ENCODE results near the gene LSM14B.

Gene LSM14B

GRCh38 chr20:62085206-62085605, 37.1 kb upstream of the LSM14B start:
- DNase-seq (ENCODE audit: extremely low spot score) = no peak
- TF ChIP-seq CTCF (IDR thresholded peaks at IDR 0.05; ENCODE audit: control extremely low read depth, extremely low read depth, low read depth, missing control alignments) = no peak
- POLR2A ChIA-PET = no interaction called here
- CTCF ChIA-PET = no interaction called here

GRCh38 chr20:62087227-62087626, 35.0 kb upstream of the LSM14B start:
- POLR2A ChIA-PET = no interaction called here
- CTCF ChIA-PET = no interaction called here
- no peak for TF ChIP-seq CTCF (IDR thresholded peaks at IDR 0.05; ENCODE audit: control extremely low read depth, extremely low read depth, low read depth, missing control alignments)
- no peak for DNase-seq (ENCODE audit: extremely low spot score)

- POLR2A ChIA-PET = no interaction called here
- TF ChIP-seq CTCF (IDR thresholded peaks at IDR 0.05; ENCODE audit: control extremely low read depth, extremely low read depth, low read depth, missing control alignments) = no peak
- CTCF ChIA-PET = no interaction called here
- DNase-seq (ENCODE audit: extremely low spot score) = no peak
These were observed 34.6 kb upstream of the LSM14B start for GRCh38 chr20:62087632-62088031.

GRCh38 chr20:62088258-62089127, 33.8 kb upstream of the LSM14B start:
- ChIA-PET POLR2A (no interaction called here), CTCF (interaction anchor here (0.8 to 1.4 kb wide), 2 partner anchors 15 to 17 kb away, joined by 3 read pairs; no protein-coding TSS in a partner anchor)
- DNase-seq (ENCODE audit: extremely low spot score) = no peak
- TF ChIP-seq CTCF (IDR thresholded peaks at IDR 0.05; ENCODE audit: control extremely low read depth, extremely low read depth, low read depth, missing control alignments) = no peak

- TF ChIP-seq CTCF (IDR thresholded peaks at IDR 0.05; ENCODE audit: control extremely low read depth, extremely low read depth, low read depth, missing control alignments) = no peak
- POLR2A ChIA-PET = interaction anchor here (1.3 kb wide), 1 partner anchor 23 kb away, joined by 3 read pairs; the partner anchor contains the start of gene TAF4
- DNase-seq (ENCODE audit: extremely low spot score) = no peak
- CTCF ChIA-PET = interaction anchor here (0.7 to 1.4 kb wide), 4 partner anchors 12 to 84 kb away, joined by 3 to 4 read pairs (median 3); no protein-coding TSS in a partner anchor
These were observed 32.9 kb upstream of the LSM14B start for GRCh38 chr20:62089393-62089792.

GRCh38 chr20:62096421-62097380, 25.6 kb upstream of the LSM14B start:
- CTCF ChIA-PET = no interaction called here
- POLR2A ChIA-PET = no interaction called here
- TF ChIP-seq CTCF (IDR thresholded peaks at IDR 0.05; ENCODE audit: control extremely low read depth, extremely low read depth, low read depth, missing control alignments) = no peak
- DNase-seq (ENCODE audit: extremely low spot score) = no peak

Measured in GM10248 (cell line).